Ovary (tissue), 9 donors: ENCODE results near the gene NR1D1. TPM values are rescaled to one million over a fixed set of nuclear protein-coding genes. Genes with fewer than 3 reads are reported as not detected.
A peak's percentile ranks its signal among the peaks of the same experiment; 100 is the strongest.

ENCODE experiments used
- DNase-seq, 5 donors: peaks; one replicate each; pipeline ENCODE4 v3.0.0-alpha.2; 2019 to 2020
- H3K27ac ChIP-seq, 2 donors: fragments of 200-600 bp; one replicate each; pipeline versions ENCODE4 v1.5.1 to v1.8.0; 2019 to 2022
- H3K27me3 ChIP-seq: fragments of 200-600 bp; one replicate; pipeline ENCODE4 v1.8.0; 2022
- H3K36me3 ChIP-seq: fragments of 200-600 bp; sonication (generic); one replicate; pipeline ENCODE4 v1.5.1; 2019
- H3K4me1 ChIP-seq: one replicate; pipeline ENCODE4 v1.8.1; 2013; ENCODE audit warnings: mild to moderate bottlenecking, moderate library complexity; ENCODE audit not compliant: insufficient read depth
- H3K4me3 ChIP-seq: fragments of 200-600 bp; sonication (generic); one replicate; pipeline ENCODE4 v1.5.1; 2017
- H3K9me3 ChIP-seq, 2 donors: fragments of 200-600 bp in 1 of 2; sonication (generic) in 1 of 2; one replicate each; pipeline versions ENCODE4 v1.5.1 to v1.8.1; 2013 to 2019; ENCODE audit warnings: mild to moderate bottlenecking in 1 of 2, moderate library complexity in 1 of 2
- EP300 ChIP-seq: sonication (generic); formaldehyde crosslinking; IDR thresholded peaks from one replicate; pipeline ENCODE4 v1.6.1; 2017; ENCODE audit warnings: antibody characterized with exemption
- POLR2A ChIP-seq: fragments of 450-650 bp; IDR thresholded peaks from one replicate; pipeline ENCODE4 v1.6.1; 2017; ENCODE audit warnings: antibody characterized with exemption, mild to moderate bottlenecking, moderate library complexity
- WGBS, 3 donors: extraction: QIAGEN DNeasy Blood & Tissue Kit in 1 of 3; methylation state at CpG; one replicate each; pipeline versions ENCODE4 v1.1.5 to v1.1.7; 2013 to 2017; 5-methylcytosine and 5-hydroxymethylcytosine counted together
- intact Hi-C, 4 donors: fragments of 100-400 bp; cut with DNase I; formaldehyde crosslinking; loops; one replicate each; pipeline versions ENCODE4 v1.11.0 to v1.15.1; 2022 to 2023
- polyA plus RNA-seq, 2 donors: library from polyadenylated mRNA; stranded (reverse); fragments of 200-250 nt in 1 of 2; fragments of 350-450 nt in 1 of 2; fragmentation: Illumina TruSeq in 1 of 2; extraction: RNeasy Lipid Tissue Mini Kit (QIAGEN cat#74804) in 1 of 2; gene quantifications; one replicate each; pipeline ENCODE4 v1.2.3, GENCODE V29; 2013 to 2014
- total RNA-seq, 7 donors: library from RNA; depleted of rRNA in 2 of 7; stranded (reverse); fragments of >200 nt in 2 of 7; fragmentation: NEBNext Ultra II Directional in 3 of 7; extraction: Animal tissue kit (Norgen Biotek cat#: 25700) in 3 of 7; gene quantifications; one replicate each; pipeline versions ENCODE4 v1.1.0 to v1.2.4, GENCODE V29; 2016 to 2023
- TF ChIP-seq, protein P1 (sequence below), 3 donors: fragments of 450-650 bp in 2 of 3; fragments of 200-600 bp in 1 of 3; IDR thresholded peaks; one replicate each; pipeline versions ENCODE4 v1.5.1 to v1.8.0; 2016 to 2022; ENCODE audit warnings: antibody characterized with exemption in 3 of 3, mild to moderate bottlenecking in 1 of 3
- donor health status: DM: no; HTN: no; CAD: no; lungs with moderate emphysema.
- donor health status: DM: no; HTN: no; CAD: no.
- donor health status: Bipolar disorder and iron deficiency.
- donor health status: DM: yes; HTN: yes; CAD: no.
- donor health status: DM: no; HTN: no; CAD: no.
- donor health status: DM: yes; HTN: yes; CAD: no.

NR1D1 gene
- total and polyA plus RNA-seq, 9 donors = 10.7 to 73.8 (median 23.7) TPM

DNA sequence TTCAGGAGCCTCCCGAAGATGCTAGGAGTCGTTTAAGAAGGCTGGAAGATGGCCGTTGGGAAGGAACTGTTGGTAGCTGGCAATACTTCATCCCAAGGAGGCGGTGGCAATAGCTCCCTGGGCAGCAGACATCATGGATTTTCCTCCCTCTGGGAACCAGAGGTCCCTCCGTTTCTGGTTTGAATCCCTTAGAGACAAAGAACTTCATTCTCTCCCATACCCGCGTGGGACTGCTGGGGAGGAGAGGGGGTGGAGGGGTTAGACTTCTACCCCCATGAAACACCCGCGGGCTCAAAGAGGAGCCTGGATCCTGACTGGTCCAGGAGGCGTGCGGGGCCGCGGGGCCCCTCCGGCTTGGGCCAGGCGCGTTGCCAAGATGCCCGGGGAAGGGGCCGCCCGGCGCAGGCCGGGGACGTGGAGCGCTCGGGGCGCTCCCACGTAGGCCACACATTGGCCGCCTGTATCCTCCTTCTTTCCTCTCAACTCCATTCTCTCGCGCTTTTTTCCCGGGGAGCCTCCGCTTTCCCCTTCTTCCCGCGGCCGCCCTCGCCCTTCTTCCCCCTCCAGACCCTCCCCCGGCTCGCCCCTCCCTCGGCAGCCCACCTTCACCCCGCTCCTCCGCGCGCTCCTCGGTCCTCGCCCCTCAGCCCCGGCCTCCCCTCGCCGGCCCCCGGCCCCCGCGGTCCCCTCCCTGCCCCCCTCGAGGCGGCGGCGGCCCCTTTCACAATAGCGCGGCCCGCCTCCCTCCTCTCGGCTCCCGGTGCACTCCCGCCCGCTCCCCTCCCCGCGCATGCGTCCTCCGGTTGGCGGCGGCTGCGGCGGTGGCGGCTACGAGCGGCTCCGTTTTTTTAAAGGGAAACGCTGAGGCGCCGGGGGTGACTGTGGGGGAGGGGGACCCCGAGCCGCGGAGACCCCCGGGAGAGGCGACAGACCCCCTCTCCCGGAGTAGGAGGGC lies 21.1 kb upstream of the NR1D1 start, which contains the start of gene MSL1:
TSS of gene MSL1 (plus strand) at position 791 of the 955 bp plus-strand sequence. CDS start 642 bp downstream, outside the sequence.
- no peaks in the 10 kb centered on the region for H3K27me3 ChIP-seq
- H3K36me3 ChIP-seq = no peaks in the 10 kb centered on the region
- peaks cover 4% of the 10 kb centered on the region for H3K4me1 ChIP-seq
- H3K27ac ChIP-seq = peak within 1 kb of the TSS; percentile 95 to 98
- intact Hi-C loops = no loop called here
- H3K9me3 ChIP-seq = no peaks in the 10 kb centered on the region
- H3K4me3 ChIP-seq = peak within 1 kb of the TSS; percentile 100
- TF ChIP-seq, protein P1, sequence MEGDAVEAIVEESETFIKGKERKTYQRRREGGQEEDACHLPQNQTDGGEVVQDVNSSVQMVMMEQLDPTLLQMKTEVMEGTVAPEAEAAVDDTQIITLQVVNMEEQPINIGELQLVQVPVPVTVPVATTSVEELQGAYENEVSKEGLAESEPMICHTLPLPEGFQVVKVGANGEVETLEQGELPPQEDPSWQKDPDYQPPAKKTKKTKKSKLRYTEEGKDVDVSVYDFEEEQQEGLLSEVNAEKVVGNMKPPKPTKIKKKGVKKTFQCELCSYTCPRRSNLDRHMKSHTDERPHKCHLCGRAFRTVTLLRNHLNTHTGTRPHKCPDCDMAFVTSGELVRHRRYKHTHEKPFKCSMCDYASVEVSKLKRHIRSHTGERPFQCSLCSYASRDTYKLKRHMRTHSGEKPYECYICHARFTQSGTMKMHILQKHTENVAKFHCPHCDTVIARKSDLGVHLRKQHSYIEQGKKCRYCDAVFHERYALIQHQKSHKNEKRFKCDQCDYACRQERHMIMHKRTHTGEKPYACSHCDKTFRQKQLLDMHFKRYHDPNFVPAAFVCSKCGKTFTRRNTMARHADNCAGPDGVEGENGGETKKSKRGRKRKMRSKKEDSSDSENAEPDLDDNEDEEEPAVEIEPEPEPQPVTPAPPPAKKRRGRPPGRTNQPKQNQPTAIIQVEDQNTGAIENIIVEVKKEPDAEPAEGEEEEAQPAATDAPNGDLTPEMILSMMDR (IDR thresholded peaks at IDR 0.05) = no peak
- TF ChIP-seq POLR2A = peak; percentile 76
- WGBS, 3 donors = 0 to 1% (median 1%) methylated on average over 47 to 82 of the region's 82 CpGs
- DNase-seq = peak; percentile 91 to 93 (median 93)

DNA sequence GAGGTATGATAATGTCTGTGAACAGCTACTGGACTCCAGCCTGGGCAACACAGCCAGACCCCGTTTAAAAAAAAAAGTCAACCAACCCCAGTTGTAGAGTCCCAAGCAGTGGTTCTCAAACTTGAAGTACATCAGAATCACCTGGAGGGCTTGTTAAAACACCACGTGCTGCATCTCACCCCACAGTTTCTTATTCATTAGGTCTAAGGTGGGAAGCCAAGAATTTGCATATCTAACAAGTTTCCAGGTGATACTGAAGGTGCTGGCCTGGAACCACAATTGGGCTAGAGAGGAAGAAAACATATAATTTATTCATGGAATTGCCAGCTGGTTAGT lies 14.7 kb upstream of the NR1D1 start:
- no peak overlapping the region for H3K27ac ChIP-seq
- peaks cover 11% of the 10 kb centered on the region for H3K4me1 ChIP-seq
- 44 to 60% (median 54%) methylated on average over 2 of the region's 2 CpGs for WGBS, 3 donors
- no peaks in the 10 kb centered on the region for H3K9me3 ChIP-seq
- no peak for DNase-seq
- no peaks in the 10 kb centered on the region for H3K36me3 ChIP-seq
- TF ChIP-seq POLR2A = no peak
- TF ChIP-seq EP300 = no peak
- TF ChIP-seq, protein P1 (IDR thresholded peaks at IDR 0.05) = no peak
- intact Hi-C loops = loop anchor here in 1 of 4 donors (10.0 kb wide), 1 partner anchor 50 kb away; no protein-coding TSS in a partner anchor
- H3K4me3 ChIP-seq = no peak overlapping the region
- H3K27me3 ChIP-seq = no peaks in the 10 kb centered on the region

DNA sequence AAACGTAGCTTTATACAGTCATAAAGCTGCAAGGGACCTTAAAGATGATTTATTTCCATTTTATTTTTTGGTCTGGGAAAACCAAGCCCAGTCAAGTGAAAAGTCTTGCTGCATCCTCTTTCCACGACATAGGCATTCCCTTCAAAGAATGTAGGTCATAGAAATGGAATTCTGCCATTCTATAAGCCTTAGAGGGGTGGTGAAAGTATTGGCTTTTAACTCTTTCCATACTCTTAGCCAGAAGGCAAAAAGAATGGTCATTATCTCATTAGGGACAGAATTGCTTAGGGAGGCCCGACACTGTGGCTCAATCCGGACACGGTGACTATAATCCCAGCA lies 13.5 kb upstream of the NR1D1 start:
- Histone ChIP-seq H3K4me3 (peak overlapping the region; percentile 21), H3K27me3 (no peaks in the 10 kb centered on the region), H3K4me1 (peaks cover 15% of the 10 kb centered on the region), H3K27ac (peak overlapping the region; percentile 89 to 91), H3K36me3 (no peaks in the 10 kb centered on the region), H3K9me3 (no peaks in the 10 kb centered on the region)
- peak in 1 of 5 donors; percentile 20 for DNase-seq
- TF ChIP-seq EP300 (no peak), POLR2A (no peak)
- TF ChIP-seq, protein P1 (IDR thresholded peaks at IDR 0.05) = no peak
- WGBS, 3 donors = 26 to 35% (median 31%) methylated on average over 5 of the region's 5 CpGs
- intact Hi-C loops = loop anchor here in 3 of 4 donors (5.0 to 10.0 kb wide), 5 partner anchors 42 to 97 kb away; partner anchors contain the start of genes CSF3 (in 1 of the 3) and THRA (in 1 of the 3)

DNA sequence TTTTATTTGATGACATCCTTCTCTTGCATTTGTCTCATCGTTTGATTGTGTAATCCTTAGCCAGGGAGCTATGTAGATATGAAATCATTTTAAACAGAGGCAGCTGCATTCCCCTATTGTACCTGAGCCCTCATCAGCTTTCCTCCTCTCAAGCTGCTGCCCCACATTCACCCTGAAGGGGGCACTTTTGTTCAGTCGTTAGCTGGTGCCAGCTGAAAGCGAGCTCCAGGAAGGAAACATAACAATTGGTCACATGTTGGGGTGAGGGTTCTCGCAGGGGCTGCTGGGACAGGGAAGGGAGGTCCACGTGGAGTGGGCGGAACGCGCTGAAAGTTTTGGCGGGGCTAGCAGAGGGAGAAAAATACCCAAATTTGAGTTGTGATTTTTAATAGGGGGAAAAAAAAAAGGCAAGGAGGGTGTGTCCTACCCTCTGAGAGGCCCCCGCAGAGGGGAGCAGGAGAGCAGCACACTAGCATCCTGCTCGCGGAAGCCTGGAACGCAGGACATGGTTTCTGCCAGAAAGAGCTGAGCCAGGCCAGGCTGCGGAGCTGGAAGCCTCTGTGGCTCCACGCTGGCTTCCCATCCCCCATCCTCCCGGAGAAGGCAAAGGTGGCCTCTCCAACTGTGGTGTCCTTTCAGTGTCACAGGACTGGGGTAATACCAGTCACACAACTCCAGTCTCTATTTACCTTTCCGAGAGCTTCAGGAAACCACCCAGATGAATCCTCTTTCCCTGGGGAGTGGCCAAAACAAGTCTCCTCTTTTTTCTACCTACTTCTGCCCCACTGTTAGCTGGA lies 12.9 kb upstream of the NR1D1 start:
- no peak for TF ChIP-seq EP300
- TF ChIP-seq, protein P1 (IDR thresholded peaks at IDR 0.05) = peak; percentile 77 to 98 (median 93)
- peak; percentile 92 to 96 (median 93) for DNase-seq
- Histone ChIP-seq H3K4me1 (peaks cover 18% of the 10 kb centered on the region), H3K27me3 (no peaks in the 10 kb centered on the region), H3K36me3 (no peaks in the 10 kb centered on the region), H3K4me3 (peak overlapping the region; percentile 21), H3K9me3 (no peaks in the 10 kb centered on the region), H3K27ac (peak overlapping the region; percentile 89 to 91)
- 0 to 1% (median 0%) methylated on average over 17 of the region's 17 CpGs for WGBS, 3 donors
- intact Hi-C loops = loop anchor here in 3 of 4 donors (5.0 to 10.0 kb wide), 5 partner anchors 41 to 96 kb away; partner anchors contain the start of genes CSF3 (in 1 of the 3) and THRA (in 1 of the 3)
